ENCODE results near the gene GINM1.

Gene GINM1

GRCh38 chr6:149541139-149541538 is 25.0 kb upstream of the GINM1 start (continued):
- TF ChIP-seq INSM2 (tag by site-specific recombination; IDR thresholded peaks at IDR 0.05) (no peak), ZNF324 (tag by site-specific recombination; IDR thresholded peaks at IDR 0.05) (no peak), ZNF670 (tag by site-specific recombination; IDR thresholded peaks at IDR 0.05; ENCODE audit: low read depth) (no peak), ZFP69B (tag by site-specific recombination; IDR thresholded peaks at IDR 0.05) (no peak), ZNF571 (tag by site-specific recombination; IDR thresholded peaks at IDR 0.05) (no peak), ZNF23 (tag by site-specific recombination; IDR thresholded peaks at IDR 0.05; ENCODE audit: borderline replicate concordance) (no peak), HOXC10 (CRISPR knock-in tag; IDR thresholded peaks at IDR 0.05) (no peak), GLIS2 (tag by site-specific recombination; IDR thresholded peaks at IDR 0.05) (no peak), AEBP2 (tag by site-specific recombination; IDR thresholded peaks at IDR 0.05; ENCODE audit: borderline replicate concordance) (peak; percentile 77; the same call in 1 of the 2 replicates), ZNF148 (tag by site-specific recombination; IDR thresholded peaks at IDR 0.05; ENCODE audit: borderline replicate concordance) (no peak), HOXA7 (CRISPR knock-in tag; IDR thresholded peaks at IDR 0.05; ENCODE audit: borderline replicate concordance) (no peak), ZNF473 (tag by site-specific recombination; IDR thresholded peaks at IDR 0.05) (no peak), ZXDB (tag by site-specific recombination; IDR thresholded peaks at IDR 0.05) (peak; percentile 53; the same call in 1 of the 2 replicates), HOXD13 (CRISPR knock-in tag; IDR thresholded peaks at IDR 0.05; ENCODE audit: borderline replicate concordance) (no peak), ZNF202 (tag by site-specific recombination; IDR thresholded peaks at IDR 0.05; ENCODE audit: borderline replicate concordance) (peak; percentile 86; the same call in 1 of the 2 replicates), ZNF645 (tag by site-specific recombination; IDR thresholded peaks at IDR 0.05) (no peak), ZNF768 (tag by site-specific recombination; IDR thresholded peaks at IDR 0.05) (no peak), KLF8 (tag by site-specific recombination; IDR thresholded peaks at IDR 0.05) (no peak), ZNF558 (tag by site-specific recombination; IDR thresholded peaks at IDR 0.05) (peak; percentile 60; the same call in 1 of the 2 replicates), CTCF (tag by site-specific recombination; IDR thresholded peaks at IDR 0.05) (no peak), ZNF335 (tag by site-specific recombination; conservative IDR thresholded peaks at IDR 0.05) (no peak), ZSCAN23 (tag by site-specific recombination; IDR thresholded peaks at IDR 0.05) (no peak), ZNF341 (tag by site-specific recombination; IDR thresholded peaks at IDR 0.05; ENCODE audit: low read depth) (0 out of 2 replicates have a peak, but pooled peaks have one; percentile 23), MZF1 (tag by site-specific recombination; IDR thresholded peaks at IDR 0.05; ENCODE audit: borderline replicate concordance) (no peak), KLF7 (tag by site-specific recombination; IDR thresholded peaks at IDR 0.05; ENCODE audit: borderline replicate concordance) (peak; percentile 47; the same call in 1 of the 2 replicates), MYNN (tag by site-specific recombination; IDR thresholded peaks at IDR 0.05; ENCODE audit: borderline replicate concordance) (no peak), ZNF16 (tag by site-specific recombination; IDR thresholded peaks at IDR 0.05; ENCODE audit: low read depth) (no peak), ZSCAN18 (tag by site-specific recombination; IDR thresholded peaks at IDR 0.05) (no peak), ZSCAN5A (tag by site-specific recombination; IDR thresholded peaks at IDR 0.05) (no peak), ZNF658 (tag by site-specific recombination; IDR thresholded peaks at IDR 0.05) (no peak)
